ENCODE results near the gene NKX3-2. TPM values are rescaled to one million over a fixed set of nuclear protein-coding genes. Genes with fewer than 3 reads are reported as not detected.

The NKX3-2 gene
- total and polyA plus RNA-seq, 4 experiments from 2014 or later = not detected

- CTCF ChIA-PET (ENCODE audit: partially characterized antibody) = no interaction called here
- Histone ChIP-seq H3K9me3 (ENCODE audit: control insufficient read depth in 1 of 2, low read length in 2 of 2) (no peaks in the 10 kb centered on the region), H3K4me1 (ENCODE audit: insufficient read depth, low read length) (no peaks in the 10 kb centered on the region), H3K27ac (ENCODE audit: low read depth, low read length) (no peak overlapping the region), H3K36me3 (ENCODE audit: insufficient read depth, low read length) (no peaks in the 10 kb centered on the region), H3K4me3 (ENCODE audit: low read length in 2 of 2) (no peak overlapping the region), H3K27me3 (ENCODE audit: insufficient read depth, low read length) (no peaks in the 10 kb centered on the region)
- peaks cover 0 to 3% (median 0%) of the 10 kb centered on the region in 8 donors for H3K9me3 Mint-ChIP-seq
- no peaks in the 10 kb centered on the region for H3K4me1 Mint-ChIP-seq
- no peak overlapping the region for H3K4me3 Mint-ChIP-seq
- H3K36me3 Mint-ChIP-seq = no peaks in the 10 kb centered on the region
- DNase-seq = no peak
- intact Hi-C loops (cut with micrococcal nuclease) = no loop called here
- H3K27me3 Mint-ChIP-seq = peaks cover 22 to 27% of the 10 kb centered on the region in 2 donors
- no peak overlapping the region for H3K27ac Mint-ChIP-seq
- POLR2A ChIA-PET (ENCODE audit: partially characterized antibody) = no interaction called here
These were observed 27.9 kb downstream of the NKX3-2 start for GRCh38 chr4:13516315-13516860.

GRCh38 chr4:13515268-13515667 is 29.0 kb downstream of the NKX3-2 start:
- no peak overlapping the region for H3K27ac Mint-ChIP-seq
- Histone ChIP-seq H3K27ac (ENCODE audit: low read depth, low read length) (no peak overlapping the region), H3K27me3 (ENCODE audit: insufficient read depth, low read length) (no peaks in the 10 kb centered on the region), H3K9me3 (ENCODE audit: control insufficient read depth in 1 of 2, low read length in 2 of 2) (no peaks in the 10 kb centered on the region), H3K4me1 (ENCODE audit: insufficient read depth, low read length) (no peaks in the 10 kb centered on the region), H3K36me3 (ENCODE audit: insufficient read depth, low read length) (no peaks in the 10 kb centered on the region), H3K4me3 (ENCODE audit: low read length in 2 of 2) (no peak overlapping the region)
- DNase-seq = no peak
- H3K4me1 Mint-ChIP-seq = no peaks in the 10 kb centered on the region
- H3K36me3 Mint-ChIP-seq = no peaks in the 10 kb centered on the region
- ChIA-PET POLR2A (ENCODE audit: partially characterized antibody) (no interaction called here), CTCF (ENCODE audit: partially characterized antibody) (interaction anchor here (0.9 kb wide), 1 partner anchor 91 kb away, joined by 3 read pairs; no protein-coding TSS in a partner anchor)
- no peak overlapping the region for H3K4me3 Mint-ChIP-seq
- peaks cover 0 to 3% (median 0%) of the 10 kb centered on the region in 8 donors for H3K9me3 Mint-ChIP-seq
- intact Hi-C loops (cut with micrococcal nuclease) = no loop called here
- H3K27me3 Mint-ChIP-seq = peaks cover 21 to 23% of the 10 kb centered on the region in 2 donors

- Mint-ChIP-seq H3K9me3 (peaks cover 0 to 3% (median 0%) of the 10 kb centered on the region in 8 donors), H3K4me1 (no peaks in the 10 kb centered on the region), H3K27me3 (peaks cover 20% of the 10 kb centered on the region in 2 donors), H3K36me3 (no peaks in the 10 kb centered on the region), H3K27ac (no peak overlapping the region), H3K4me3 (no peak overlapping the region)
- intact Hi-C loops (cut with micrococcal nuclease) = no loop called here
- Histone ChIP-seq H3K9me3 (ENCODE audit: control insufficient read depth in 1 of 2, low read length in 2 of 2) (no peaks in the 10 kb centered on the region), H3K27ac (ENCODE audit: low read depth, low read length) (no peak overlapping the region), H3K4me1 (ENCODE audit: insufficient read depth, low read length) (no peaks in the 10 kb centered on the region), H3K4me3 (ENCODE audit: low read length in 2 of 2) (no peak overlapping the region), H3K27me3 (ENCODE audit: insufficient read depth, low read length) (no peaks in the 10 kb centered on the region), H3K36me3 (ENCODE audit: insufficient read depth, low read length) (no peaks in the 10 kb centered on the region)
- CTCF ChIA-PET (ENCODE audit: partially characterized antibody) = interaction anchor here (0.9 kb wide), 1 partner anchor 90 kb away, joined by 3 read pairs; no protein-coding TSS in a partner anchor
- DNase-seq = no peak
- POLR2A ChIA-PET (ENCODE audit: partially characterized antibody) = no interaction called here
These were observed 29.6 kb downstream of the NKX3-2 start for GRCh38 chr4:13514722-13515121.

GRCh38 chr4:13511101-13511500 is 33.2 kb downstream of the NKX3-2 start:
- no peak for DNase-seq
- Histone ChIP-seq H3K36me3 (ENCODE audit: insufficient read depth, low read length) (no peaks in the 10 kb centered on the region), H3K4me1 (ENCODE audit: insufficient read depth, low read length) (no peaks in the 10 kb centered on the region), H3K27ac (ENCODE audit: low read depth, low read length) (no peak overlapping the region), H3K9me3 (ENCODE audit: control insufficient read depth in 1 of 2, low read length in 2 of 2) (no peaks in the 10 kb centered on the region), H3K4me3 (ENCODE audit: low read length in 2 of 2) (no peak overlapping the region), H3K27me3 (ENCODE audit: insufficient read depth, low read length) (no peaks in the 10 kb centered on the region)
- intact Hi-C loops (cut with micrococcal nuclease) = no loop called here
- Mint-ChIP-seq H3K4me1 (no peaks in the 10 kb centered on the region), H3K36me3 (no peaks in the 10 kb centered on the region), H3K9me3 (peaks cover 0 to 3% (median 0%) of the 10 kb centered on the region in 8 donors), H3K27ac (no peak overlapping the region), H3K4me3 (no peak overlapping the region), H3K27me3 (peaks cover 14 to 15% of the 10 kb centered on the region in 2 donors)
- ChIA-PET CTCF (ENCODE audit: partially characterized antibody) (interaction anchor here (0.5 kb wide), 1 partner anchor 136 kb away, joined by 3 read pairs; no protein-coding TSS in a partner anchor), POLR2A (ENCODE audit: partially characterized antibody) (no interaction called here)

- Mint-ChIP-seq H3K9me3 (peaks cover 0 to 3% (median 0%) of the 10 kb centered on the region in 8 donors), H3K27ac (no peak overlapping the region), H3K27me3 (peaks cover 13 to 14% of the 10 kb centered on the region in 2 donors), H3K4me1 (no peaks in the 10 kb centered on the region), H3K4me3 (no peak overlapping the region), H3K36me3 (no peaks in the 10 kb centered on the region)
- ChIA-PET POLR2A (ENCODE audit: partially characterized antibody) (no interaction called here), CTCF (ENCODE audit: partially characterized antibody) (no interaction called here)
- no peaks in the 10 kb centered on the region for H3K4me1 ChIP-seq (ENCODE audit: insufficient read depth, low read length)
- intact Hi-C loops (cut with micrococcal nuclease) = no loop called here
- no peak for DNase-seq
- H3K27me3 ChIP-seq (ENCODE audit: insufficient read depth, low read length) = no peaks in the 10 kb centered on the region
- H3K9me3 ChIP-seq (ENCODE audit: control insufficient read depth in 1 of 2, low read length in 2 of 2) = no peaks in the 10 kb centered on the region
- H3K27ac ChIP-seq (ENCODE audit: low read depth, low read length) = no peak overlapping the region
- no peaks in the 10 kb centered on the region for H3K36me3 ChIP-seq (ENCODE audit: insufficient read depth, low read length)
- H3K4me3 ChIP-seq (ENCODE audit: low read length in 2 of 2) = no peak overlapping the region
These were observed 34.9 kb downstream of the NKX3-2 start for GRCh38 chr4:13509442-13509841.

- no peak overlapping the region for H3K27ac Mint-ChIP-seq
- CTCF ChIA-PET (ENCODE audit: partially characterized antibody) = no interaction called here
These were observed 39.9 kb downstream of the NKX3-2 start for GRCh38 chr4:13504374-13504773.

GRCh38 chr4:13498469-13498868 is 45.8 kb downstream of the NKX3-2 start:
- Mint-ChIP-seq H3K27ac (no peak overlapping the region), H3K27me3 (peaks cover 23 to 26% of the 10 kb centered on the region in 2 donors), H3K9me3 (peaks cover 0 to 5% (median 3%) of the 10 kb centered on the region in 8 donors), H3K4me1 (no peaks in the 10 kb centered on the region), H3K4me3 (peak overlapping the region in 1 of 8 donors; percentile 4), H3K36me3 (peaks cover 0 to 3% of the 10 kb centered on the region in 2 donors)
- no peak for DNase-seq
- POLR2A ChIA-PET (ENCODE audit: partially characterized antibody) = no interaction called here
- Histone ChIP-seq H3K4me1 (ENCODE audit: insufficient read depth, low read length) (no peaks in the 10 kb centered on the region), H3K27me3 (ENCODE audit: insufficient read depth, low read length) (no peaks in the 10 kb centered on the region), H3K9me3 (ENCODE audit: control insufficient read depth in 1 of 2, low read length in 2 of 2) (no peaks in the 10 kb centered on the region), H3K4me3 (ENCODE audit: low read length in 2 of 2) (no peak overlapping the region), H3K27ac (ENCODE audit: low read depth, low read length) (no peak overlapping the region), H3K36me3 (ENCODE audit: insufficient read depth, low read length) (no peaks in the 10 kb centered on the region)
- CTCF ChIA-PET (ENCODE audit: partially characterized antibody) = no interaction called here
- intact Hi-C loops (cut with micrococcal nuclease) = no loop called here

More at GRCh38 chr4:13504374-13504773, 39.9 kb downstream of the NKX3-2 start:
- H3K9me3 Mint-ChIP-seq = no peaks in the 10 kb centered on the region
- Histone ChIP-seq H3K36me3 (ENCODE audit: insufficient read depth, low read length) (no peaks in the 10 kb centered on the region), H3K9me3 (ENCODE audit: control insufficient read depth in 1 of 2, low read length in 2 of 2) (no peaks in the 10 kb centered on the region), H3K27ac (ENCODE audit: low read depth, low read length) (no peak overlapping the region), H3K27me3 (ENCODE audit: insufficient read depth, low read length) (no peaks in the 10 kb centered on the region), H3K4me3 (ENCODE audit: low read length in 2 of 2) (no peak overlapping the region), H3K4me1 (ENCODE audit: insufficient read depth, low read length) (no peaks in the 10 kb centered on the region)
- POLR2A ChIA-PET (ENCODE audit: partially characterized antibody) = no interaction called here
- peaks cover 0 to 3% of the 10 kb centered on the region in 2 donors for H3K36me3 Mint-ChIP-seq
- H3K4me3 Mint-ChIP-seq = no peak overlapping the region
- peaks cover 14 to 21% of the 10 kb centered on the region in 2 donors for H3K27me3 Mint-ChIP-seq
- H3K4me1 Mint-ChIP-seq = no peaks in the 10 kb centered on the region
- DNase-seq = no peak
- intact Hi-C loops (cut with micrococcal nuclease) = no loop called here
